Fibroblast of skin of back (primary cell): ENCODE measurements around the gene SHC3.
A peak's percentile ranks its signal among the peaks of the same experiment; 100 is the strongest.

Experiments used
- DNase-seq: peaks from one replicate; pipeline ENCODE4 v3.0.0-alpha.2; 2013

Gene SHC3

DNA sequence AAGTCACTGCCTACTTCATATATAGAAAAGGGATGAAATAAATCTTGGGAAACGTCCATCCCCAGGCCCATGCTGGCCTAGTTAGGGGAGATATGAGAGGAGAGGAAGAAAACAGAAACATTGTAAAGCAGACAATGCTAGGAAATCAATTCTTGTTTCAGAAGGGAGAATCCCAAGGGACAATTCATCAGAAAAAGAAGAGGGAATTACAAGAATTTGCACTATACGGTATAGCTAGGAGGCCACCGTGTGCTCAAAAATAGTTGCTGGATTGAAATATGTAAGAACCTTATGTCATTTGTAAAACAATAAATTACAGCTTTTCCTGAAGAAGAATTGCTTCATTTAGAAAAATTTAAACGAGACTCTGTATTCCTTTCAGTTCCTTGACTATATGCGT is 8.3 kb upstream of the SHC3 start:
- DNase-seq: no peak

GRCh38 chr9:89185980-89186379 is 7.4 kb upstream of the SHC3 start:
- DNase-seq: peak; percentile 54

GRCh38 chr9:89183146-89183545 is 4.5 kb upstream of the SHC3 start:
- DNase-seq: no peak

DNA sequence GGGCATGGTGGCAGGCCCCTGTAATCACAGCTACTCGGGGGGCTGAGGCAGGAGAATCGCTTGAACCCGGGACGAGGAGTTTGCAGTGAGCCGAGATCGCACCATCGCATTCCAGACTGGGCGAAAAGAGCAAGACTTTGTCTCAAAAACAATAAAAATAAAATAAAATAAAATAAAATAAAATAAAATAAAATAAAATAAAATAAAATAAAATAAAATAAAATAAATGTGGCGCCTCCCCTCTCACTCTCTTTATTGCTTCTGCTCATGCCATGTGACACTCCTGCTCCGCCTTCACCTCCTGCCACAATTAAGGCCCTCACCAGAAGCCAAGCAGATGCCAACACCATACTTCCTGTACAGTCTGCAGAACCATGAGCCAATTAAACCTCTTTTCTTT is 3.8 kb upstream of the SHC3 start:
- no peak for DNase-seq

DNA sequence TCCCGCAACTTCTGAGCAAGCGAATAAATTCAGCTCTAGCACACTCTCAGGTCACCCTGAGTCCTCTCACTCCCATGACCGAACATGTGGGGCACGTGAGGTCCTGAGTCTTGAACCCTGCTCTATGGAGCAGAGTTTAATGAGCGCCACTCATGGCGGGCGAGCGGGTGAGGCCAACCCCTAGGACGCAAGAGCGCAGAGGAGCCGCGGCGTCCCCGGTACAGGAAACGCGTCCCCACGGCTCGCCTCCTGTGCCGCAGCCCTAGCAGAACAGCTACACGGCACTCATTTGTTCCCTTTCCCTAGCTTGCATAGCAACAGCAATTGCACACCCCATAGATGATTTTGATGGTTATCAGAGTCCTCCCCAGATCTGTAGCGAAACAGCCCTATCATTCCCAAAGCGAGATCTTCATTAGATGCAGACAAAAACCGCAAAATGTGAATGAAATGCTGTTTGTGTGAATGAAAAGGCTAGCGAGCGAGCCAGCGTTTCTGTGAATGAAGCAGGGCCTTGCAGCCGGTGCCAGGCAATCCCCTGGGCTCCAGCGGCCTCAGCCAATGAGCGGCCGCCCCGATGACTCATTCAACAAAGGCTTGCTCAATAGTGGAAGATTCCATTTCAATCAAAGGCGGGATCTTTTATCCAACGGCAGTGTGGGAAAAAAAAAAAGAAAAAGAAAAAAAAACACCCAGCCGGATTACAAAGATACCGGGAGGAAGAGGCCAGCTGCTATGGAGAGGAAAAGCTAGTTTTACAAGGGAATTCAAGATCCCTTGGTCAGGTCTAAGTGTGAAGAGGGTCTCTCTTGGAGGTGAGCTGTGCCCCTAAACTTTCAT is 1.5 kb upstream of the SHC3 start:
- DNase-seq: peak; percentile 95

- peak; percentile 33 for DNase-seq
Observed at GRCh38 chr9:89179540-89179894, 899 bp upstream of the SHC3 start.

- DNase-seq: no peak
Observed at GRCh38 chr9:89178830-89179539, 367 bp upstream of the SHC3 start.

DNA sequence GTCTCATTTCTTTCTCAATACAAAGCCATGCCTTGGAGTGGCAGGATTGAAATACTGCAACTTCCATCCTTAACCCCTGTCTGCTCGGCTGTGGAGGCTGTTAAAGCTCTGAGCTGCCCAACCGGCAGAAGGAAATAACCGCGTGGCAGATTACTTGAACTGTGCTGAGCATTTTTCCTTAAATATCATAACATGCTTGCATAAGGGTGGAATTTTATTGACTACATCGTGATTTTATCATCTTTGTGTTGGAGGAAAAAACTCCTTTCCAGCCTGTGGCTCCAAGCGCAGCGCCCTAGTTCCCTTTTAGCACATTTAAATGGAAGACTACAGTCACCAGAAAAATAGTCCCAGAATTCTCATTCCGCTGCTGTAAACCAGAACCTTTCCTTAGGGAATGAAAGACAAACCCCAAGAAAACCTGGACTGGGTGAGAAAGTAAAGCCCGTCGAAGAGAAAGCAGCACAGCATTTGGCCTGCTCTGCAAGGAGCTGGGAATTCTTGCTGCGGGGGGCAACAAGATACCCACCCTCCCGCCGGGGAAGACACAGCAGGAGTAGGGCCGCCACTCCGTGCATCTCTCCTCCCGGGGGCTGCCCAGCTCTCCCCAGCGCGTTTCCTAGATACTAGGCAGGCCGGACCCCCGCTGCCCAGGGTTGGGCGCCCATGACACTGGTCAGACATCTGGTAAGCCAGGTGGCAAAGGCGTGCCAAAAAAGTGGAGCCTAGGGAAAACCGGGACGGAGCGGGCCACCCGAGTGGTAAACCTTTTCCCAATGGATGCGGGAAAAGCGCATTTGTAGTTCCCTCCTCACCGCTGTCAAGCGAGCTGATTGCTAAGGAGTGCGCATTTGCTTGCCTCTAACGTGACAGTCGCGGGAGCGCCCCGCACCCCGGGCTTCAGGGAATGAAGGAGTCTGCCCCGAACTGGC is 1.3 kb downstream of the SHC3 start:
- peak; percentile 12 for DNase-seq

GRCh38 chr9:89175828-89176261 is 2.8 kb downstream of the SHC3 start:
- DNase-seq: no peak

GRCh38 chr9:89174291-89174690 is 4.3 kb downstream of the SHC3 start:
- no peak for DNase-seq

DNA sequence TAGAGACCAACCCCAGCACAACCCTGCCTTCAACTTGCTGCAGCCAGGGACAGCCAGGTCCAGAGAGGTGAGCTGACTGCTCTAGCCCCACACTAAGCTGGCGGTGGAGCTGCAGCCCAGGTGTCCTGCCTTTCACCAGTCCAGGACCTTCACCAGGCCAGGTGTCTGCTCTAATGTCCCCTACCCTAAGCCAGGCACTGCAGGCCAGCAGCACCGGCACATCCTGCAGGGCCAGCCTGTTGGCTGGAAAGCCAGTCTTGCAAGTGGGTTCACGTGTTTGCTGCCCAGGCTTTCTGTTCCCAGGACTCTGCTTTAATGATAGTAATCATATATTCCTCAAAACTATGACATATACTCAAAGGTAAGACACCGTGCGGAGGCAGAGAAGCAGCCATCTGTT is 5.5 kb downstream of the SHC3 start:
- DNase-seq: no peak

- no peak for DNase-seq
Observed at GRCh38 chr9:89172398-89172797, 6.2 kb downstream of the SHC3 start.

- DNase-seq: no peak
Observed at GRCh38 chr9:89171693-89172092, 6.9 kb downstream of the SHC3 start.

- no peak for DNase-seq
Observed at GRCh38 chr9:89171231-89171630, 7.4 kb downstream of the SHC3 start.

DNA sequence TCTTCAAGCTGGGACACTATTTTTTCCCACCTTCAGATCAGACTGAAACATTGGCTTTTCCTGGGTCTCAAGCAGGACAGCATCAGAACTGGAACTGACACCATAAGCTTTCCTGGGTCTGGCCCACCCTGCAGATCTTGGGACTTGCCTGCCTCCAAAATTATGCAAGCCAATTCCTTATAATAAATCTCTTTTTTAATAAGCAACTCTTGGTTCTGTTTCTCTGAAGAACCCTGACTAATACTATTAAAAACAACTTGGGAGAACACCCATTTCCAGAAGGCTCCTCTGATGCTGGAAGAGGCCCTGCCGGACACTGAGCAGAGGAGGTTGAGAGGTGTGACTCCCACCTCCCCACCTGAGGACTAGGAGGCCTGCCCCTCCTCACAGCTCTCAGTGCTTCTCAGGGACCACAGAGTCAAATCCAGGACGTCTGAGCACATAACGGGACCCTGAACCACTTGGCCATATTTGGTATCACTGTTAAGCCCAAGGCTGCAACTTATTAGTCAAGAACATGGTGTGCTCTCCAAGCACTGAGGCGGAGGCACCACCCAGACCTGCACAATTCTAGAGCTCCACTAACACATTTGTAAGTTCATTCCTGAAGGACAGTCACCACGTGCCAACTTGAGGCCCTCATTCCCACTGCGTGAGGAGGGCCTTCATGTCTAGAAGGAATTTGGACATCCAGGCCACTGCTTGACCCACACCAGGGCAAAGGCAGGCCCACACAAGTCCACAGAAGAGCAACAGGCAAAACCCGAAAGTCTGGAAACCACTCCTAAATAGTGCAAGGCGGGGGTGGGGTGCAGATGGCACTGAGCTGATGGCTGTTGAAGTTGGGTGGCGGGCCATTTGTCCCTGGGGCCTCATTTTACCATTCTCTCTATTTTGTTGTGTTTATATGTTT is 9.5 kb downstream of the SHC3 start:
- no peak for DNase-seq

GRCh38 chr9:89167788-89168187 is 10.8 kb downstream of the SHC3 start:
- DNase-seq: no peak

DNA sequence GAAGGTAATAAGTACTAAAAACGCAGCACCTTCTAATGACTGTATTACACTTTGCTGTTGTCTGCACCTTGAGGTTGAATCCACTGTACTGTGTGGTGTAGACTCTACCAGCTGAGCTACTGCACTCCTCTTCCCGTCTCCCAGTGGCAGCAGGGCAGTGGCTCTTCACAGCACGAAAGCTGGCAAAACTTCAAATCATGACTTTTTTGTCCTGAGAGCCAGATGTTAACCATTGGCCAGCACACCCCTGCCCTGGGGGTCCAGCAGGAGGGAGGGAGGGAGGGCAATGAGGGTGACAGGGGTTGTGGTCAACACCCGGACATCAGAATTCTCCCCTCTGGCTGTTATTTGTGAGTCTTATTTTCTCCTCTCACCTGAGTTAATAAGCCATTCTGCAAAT is 11.8 kb downstream of the SHC3 start:
- no peak for DNase-seq

DNA sequence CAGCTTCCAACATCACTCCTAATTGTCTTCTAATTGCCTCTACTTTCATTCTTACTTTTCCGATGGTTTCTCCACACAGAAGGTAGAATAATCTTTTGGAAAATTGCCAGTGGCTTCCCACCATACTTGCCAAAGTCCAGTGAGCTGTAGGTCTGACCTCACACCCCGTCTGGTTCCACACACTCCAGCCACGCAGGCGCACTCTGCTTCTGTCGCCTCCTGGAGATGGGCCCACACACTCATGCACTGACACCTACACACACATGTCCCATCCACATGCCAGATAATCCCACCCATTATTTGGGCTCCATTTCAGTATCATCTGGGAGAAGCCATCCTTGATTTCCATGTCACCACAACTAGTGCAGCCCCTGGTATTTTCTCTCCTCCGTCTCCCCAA is 12.7 kb downstream of the SHC3 start:
- DNase-seq: no peak

DNA sequence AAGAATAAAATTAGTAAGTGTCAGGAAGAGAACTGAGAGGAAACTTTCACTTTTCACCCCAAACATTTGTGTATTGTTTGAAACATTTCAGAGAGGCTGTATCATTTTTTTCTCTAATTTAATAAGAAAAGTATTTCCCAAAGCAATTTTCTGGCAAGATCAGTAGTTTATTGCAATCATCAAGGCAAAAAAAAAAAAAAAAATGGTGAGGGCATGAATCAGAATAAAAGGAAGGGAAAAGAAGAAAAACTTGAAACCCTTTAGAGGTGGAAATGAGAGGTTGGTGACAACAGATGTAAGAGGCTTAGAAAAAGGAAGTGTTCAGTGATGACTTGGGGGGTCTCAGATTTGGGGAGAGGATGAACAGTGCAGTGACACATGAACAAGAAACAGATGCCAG is 13.3 kb downstream of the SHC3 start:
- DNase-seq: no peak

- no peak for DNase-seq
Observed at GRCh38 chr9:89161221-89161620, 17.4 kb downstream of the SHC3 start.

DNA sequence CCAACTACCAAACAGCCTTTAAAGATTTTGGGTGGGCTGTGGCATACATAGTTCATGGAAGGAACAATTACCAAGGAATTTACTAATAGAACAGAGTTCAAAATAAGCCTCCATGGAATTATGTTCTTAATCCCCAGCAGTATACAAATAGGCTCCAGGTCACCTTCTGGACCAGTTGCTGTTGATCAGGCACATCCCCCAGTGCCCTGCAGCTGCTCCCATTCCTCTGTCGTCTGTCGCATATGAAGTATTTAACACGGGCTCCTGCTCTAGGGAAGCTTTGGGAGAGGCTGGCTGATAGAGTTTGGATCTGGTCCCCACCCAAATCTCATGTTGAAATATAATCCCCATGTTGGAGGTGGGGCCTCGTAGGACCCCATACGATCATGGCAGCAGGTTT is 17.8 kb downstream of the SHC3 start:
- DNase-seq: no peak
